ENCODE results near the gene CNGA3. TPM values are rescaled to one million over a fixed set of nuclear protein-coding genes. Genes with fewer than 3 reads are reported as not detected.

CNGA3 gene
- total and polyA plus RNA-seq, 10 of the 15 experiments (the other 5 are each of a cell fraction or from before 2014, with no cell fraction given) = not detected

- DNase-seq (ENCODE audit: low read depth, low spot score) = no peak
- Histone ChIP-seq H3K27ac (ENCODE audit: control insufficient read depth, insufficient read depth) (no peak overlapping the region), H2AFZ (ENCODE audit: control insufficient read depth, low read depth, low read length) (no peak overlapping the region), H3K4me1 (ENCODE audit: control insufficient read depth, insufficient read depth, low read length) (no peaks in the 10 kb centered on the region), H3K9me3 (replicated peaks; ENCODE audit: control insufficient read depth, insufficient read depth, low read length) (no peaks in the 10 kb centered on the region; the same call in 1 of the 3 replicates), H3K9ac (ENCODE audit: control insufficient read depth, insufficient read depth, low read length) (no peak overlapping the region), H4K20me1 (ENCODE audit: control insufficient read depth, insufficient read depth) (no peaks in the 10 kb centered on the region), H3K79me2 (ENCODE audit: control insufficient read depth, insufficient read depth, low read length) (no peaks in the 10 kb centered on the region), H3K27me3 (replicated peaks in 1 of 2; ENCODE audit: control insufficient read depth in 2 of 2, insufficient read depth in 2 of 2, low read length in 1 of 2) (no peaks in the 10 kb centered on the region), H3K4me3 (no peak overlapping the region), H3K36me3 (ENCODE audit: control insufficient read depth in 2 of 2, insufficient read depth in 2 of 2, low read length in 1 of 2) (no peaks in the 10 kb centered on the region), H3K4me2 (ENCODE audit: control insufficient read depth, insufficient read depth) (no peak overlapping the region)
- SMC1A ChIA-PET (ENCODE audit: uncharacterized antibody, unreplicated experiment) = no interaction called here
- WGBS (ENCODE audit: insufficient coverage, insufficient replicate concordance, low lambda C conversion rate, missing lambda C conversion rate) = 0% methylated on average over 3 of the region's 3 CpGs
- no TSS peak for BruUV-seq (replicated peaks)
- CTCF ChIA-PET = no interaction called here
- FAIRE-seq = no peak
- intact Hi-C loops (cut with micrococcal nuclease; ENCODE audit: unreplicated experiment) = no loop called here
- in situ Hi-C loops (cut with MboI) = no loop called here
- no peak for ATAC-seq
- RAD21 ChIA-PET (ENCODE audit: unreplicated experiment) = no interaction called here
- TF ChIP-seq BCLAF1 (IDR thresholded peaks at IDR 0.05) = no peak
- no peak for TF ChIP-seq ZNF622 (IDR thresholded peaks at IDR 0.05)
- no peak for TF ChIP-seq HSF1 (IDR thresholded peaks at IDR 0.05; ENCODE audit: low read depth, low read length)
- no peak for TF ChIP-seq YBX1 (IDR thresholded peaks at IDR 0.05)
- TF ChIP-seq SIN3A (IDR thresholded peaks at IDR 0.05; ENCODE audit: low read depth, low read length) = no peak
- no peak for TF ChIP-seq SPI1 (IDR thresholded peaks at IDR 0.05; ENCODE audit: borderline replicate concordance, insufficient read depth, low read depth, low read length)
- no peak for TF ChIP-seq BRCA1 (IDR thresholded peaks at IDR 0.05; ENCODE audit: low read depth, low read length)
- no peak for TF ChIP-seq BMI1 (IDR thresholded peaks at IDR 0.05; ENCODE audit: borderline replicate concordance)
- TF ChIP-seq CUX1 (IDR thresholded peaks at IDR 0.05; ENCODE audit: insufficient replicate concordance, low read depth, low read length) = no peak
- TF ChIP-seq RELA (IDR thresholded peaks at IDR 0.05; ENCODE audit: borderline replicate concordance, partially characterized antibody) = no peak
- POLR2A ChIA-PET = no interaction called here
These were observed 29.0 kb upstream of the CNGA3 start for GRCh38 chr2:98317214-98317613.
